Measurements from ENCODE around the gene PINLYP. TPM values are rescaled to one million over a fixed set of nuclear protein-coding genes. Genes with fewer than 3 reads are reported as not detected.

Gene PINLYP
- total and polyA plus RNA-seq, 9 of the 15 experiments (the other 6 are each of a cell fraction or from before 2014, with no cell fraction given) = 1.00 to 6.7 (median 2.2) TPM

DNA sequence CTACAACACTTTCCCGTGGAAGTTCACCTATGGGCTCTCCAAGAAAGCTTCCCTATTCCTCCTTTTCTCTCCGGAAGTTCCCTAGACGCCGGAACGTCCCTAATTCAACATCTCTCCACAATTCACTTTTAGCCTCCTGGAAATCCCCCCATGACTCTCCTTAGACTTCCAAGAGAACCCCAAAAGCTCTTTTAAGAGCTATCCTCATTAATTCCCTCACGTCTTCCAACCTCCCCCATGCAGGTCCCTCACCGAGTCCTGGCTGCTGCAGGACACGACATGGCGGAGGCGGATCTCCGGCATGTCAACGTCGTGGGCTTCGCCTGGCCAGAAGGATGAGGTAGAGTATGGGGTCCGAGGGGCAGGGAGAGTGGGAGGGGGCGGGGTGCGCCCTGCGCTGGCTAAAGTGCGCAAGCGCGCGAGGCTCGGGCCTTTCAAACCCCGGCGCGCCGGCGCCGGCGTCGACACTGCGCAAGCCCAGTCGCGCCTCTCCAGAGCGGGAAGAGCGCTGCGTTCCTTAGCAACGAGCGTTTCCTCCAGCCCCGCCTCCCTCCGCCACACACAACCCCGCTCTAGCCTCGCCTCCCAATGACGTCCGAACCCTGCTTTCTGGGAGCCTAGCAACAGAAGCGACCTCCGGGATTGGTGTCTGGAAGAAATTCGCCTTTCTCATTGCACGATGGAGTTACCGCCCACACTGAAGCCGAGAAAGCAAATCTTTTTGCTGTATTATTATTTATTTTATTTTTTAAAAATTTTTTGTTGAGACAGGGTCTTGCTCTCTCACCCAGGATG lies at the start of gene PINLYP, which contains the start of gene XRCC1 (continued):
- TF ChIP-seq ZFX (CRISPR knock-in tag; IDR thresholded peaks at IDR 0.05) (peak; percentile 83), PHB (CRISPR knock-in tag; IDR thresholded peaks at IDR 0.05) (no peak), KLF1 (tag; IDR thresholded peaks at IDR 0.05) (no peak), GABPA (tag; conservative IDR thresholded peaks at IDR 0.05; ENCODE audit: low read depth) (0 out of 2 replicates have a peak, but pooled peaks have one; percentile 24), CBX3 (IDR thresholded peaks at IDR 0.05; ENCODE audit: borderline replicate concordance in 1 of 2, low read length in 2 of 2) (no peak), ZNF668 (CRISPR knock-in tag; IDR thresholded peaks at IDR 0.05) (no peak), KDM4B (IDR thresholded peaks at IDR 0.05; ENCODE audit: borderline replicate concordance in 2 of 2, low read depth in 1 of 2) (no peak), STAT6 (CRISPR knock-in tag; IDR thresholded peaks at IDR 0.05) (no peak), CGGBP1 (CRISPR knock-in tag; IDR thresholded peaks at IDR 0.05) (no peak), ZBTB17 (CRISPR knock-in tag; IDR thresholded peaks at IDR 0.05) (no peak), CTBP1 (IDR thresholded peaks at IDR 0.05; ENCODE audit: borderline replicate concordance) (peak; percentile 53; the same call in 1 of the 2 replicates), HMG20B (CRISPR knock-in tag; IDR thresholded peaks at IDR 0.05) (no peak), FUS (optimal IDR thresholded peaks at IDR 0.05; ENCODE audit: low read depth, low read length) (no peak), PPARD (CRISPR knock-in tag; IDR thresholded peaks at IDR 0.05) (no peak), ZNF175 (CRISPR knock-in tag; IDR thresholded peaks at IDR 0.05; ENCODE audit: low read depth) (no peak), BRD4 (IDR thresholded peaks at IDR 0.05) (no peak), PCBP1 (IDR thresholded peaks at IDR 0.05; ENCODE audit: low read depth, low read length, poor library complexity, severe bottlenecking) (no peak), FOS (IDR thresholded peaks at IDR 0.05; ENCODE audit: extremely low read depth, insufficient read length) (no peak), POLR3G (IDR thresholded peaks at IDR 0.05; ENCODE audit: extremely low read depth, insufficient read length, insufficient replicate concordance) (no peak), HDAC6 (IDR thresholded peaks at IDR 0.05; ENCODE audit: low read depth, low read length) (no peak), ATF7 (IDR thresholded peaks at IDR 0.05) (peak; percentile 79; the same call in 1 of the 2 replicates), DNMT1 (IDR thresholded peaks at IDR 0.05) (no peak), ZNF3 (CRISPR knock-in tag; IDR thresholded peaks at IDR 0.05) (no peak)
- TF ChIP-seq, protein P1, sequence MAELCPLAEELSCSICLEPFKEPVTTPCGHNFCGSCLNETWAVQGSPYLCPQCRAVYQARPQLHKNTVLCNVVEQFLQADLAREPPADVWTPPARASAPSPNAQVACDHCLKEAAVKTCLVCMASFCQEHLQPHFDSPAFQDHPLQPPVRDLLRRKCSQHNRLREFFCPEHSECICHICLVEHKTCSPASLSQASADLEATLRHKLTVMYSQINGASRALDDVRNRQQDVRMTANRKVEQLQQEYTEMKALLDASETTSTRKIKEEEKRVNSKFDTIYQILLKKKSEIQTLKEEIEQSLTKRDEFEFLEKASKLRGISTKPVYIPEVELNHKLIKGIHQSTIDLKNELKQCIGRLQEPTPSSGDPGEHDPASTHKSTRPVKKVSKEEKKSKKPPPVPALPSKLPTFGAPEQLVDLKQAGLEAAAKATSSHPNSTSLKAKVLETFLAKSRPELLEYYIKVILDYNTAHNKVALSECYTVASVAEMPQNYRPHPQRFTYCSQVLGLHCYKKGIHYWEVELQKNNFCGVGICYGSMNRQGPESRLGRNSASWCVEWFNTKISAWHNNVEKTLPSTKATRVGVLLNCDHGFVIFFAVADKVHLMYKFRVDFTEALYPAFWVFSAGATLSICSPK (IDR thresholded peaks at IDR 0.05; ENCODE audit: borderline replicate concordance) = no peak

All from K562 (cell line).